GM18951 (cell line): Measurements from ENCODE around the gene SLC16A13.
"Not testable (repeated sequence)": the region's sequence is repeated elsewhere in the genome, so short reads cannot be mapped to it uniquely, and the experiment has no call there.

Experiments
- POLR2A ChIP-seq: IDR thresholded peaks from 4 replicates; pipeline ENCODE4 v1.6.1; 2011; ENCODE audit warnings: mild to moderate bottlenecking; ENCODE audit not compliant: insufficient read length, insufficient read depth; ENCODE audit errors: extremely low read depth
- in situ Hi-C: fragments of 300-500 bp; cut with MboI; formaldehyde crosslinking; loops from one replicate; pipeline ENCODE4 v1.12.0; 2022; ENCODE audit warnings: low sequenced_read_pairs, mixed read lengths, inconsistent platforms; ENCODE audit not compliant: unreplicated experiment

Gene SLC16A13

GRCh38 chr17:7072406-7072805 is 36.6 kb downstream of the SLC16A13 start:
- no peak for TF ChIP-seq POLR2A
- in situ Hi-C loops, result no loop called here

DNA sequence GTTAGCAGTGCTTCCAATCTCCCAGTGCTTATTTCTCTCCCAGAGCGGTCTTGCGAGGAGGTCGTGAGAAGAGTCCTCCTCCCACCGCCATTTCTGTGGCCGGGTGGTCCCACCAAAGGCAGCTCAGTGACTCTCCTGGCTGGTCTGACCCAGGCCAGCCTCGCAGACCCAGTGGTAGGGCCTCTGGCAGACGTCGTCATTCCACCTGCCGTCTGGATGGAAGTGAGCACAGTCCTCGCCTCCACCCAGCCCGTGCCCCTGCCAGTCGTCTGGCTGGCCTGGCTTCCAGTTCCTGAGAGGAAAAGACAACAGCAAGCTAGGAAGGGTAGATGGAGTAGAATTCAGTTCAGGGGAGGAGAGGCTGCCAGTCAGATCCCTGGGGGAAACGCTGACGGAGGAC is 39.1 kb downstream of the SLC16A13 start:
- in situ Hi-C loops, result no loop called here
- no peak for TF ChIP-seq POLR2A

DNA sequence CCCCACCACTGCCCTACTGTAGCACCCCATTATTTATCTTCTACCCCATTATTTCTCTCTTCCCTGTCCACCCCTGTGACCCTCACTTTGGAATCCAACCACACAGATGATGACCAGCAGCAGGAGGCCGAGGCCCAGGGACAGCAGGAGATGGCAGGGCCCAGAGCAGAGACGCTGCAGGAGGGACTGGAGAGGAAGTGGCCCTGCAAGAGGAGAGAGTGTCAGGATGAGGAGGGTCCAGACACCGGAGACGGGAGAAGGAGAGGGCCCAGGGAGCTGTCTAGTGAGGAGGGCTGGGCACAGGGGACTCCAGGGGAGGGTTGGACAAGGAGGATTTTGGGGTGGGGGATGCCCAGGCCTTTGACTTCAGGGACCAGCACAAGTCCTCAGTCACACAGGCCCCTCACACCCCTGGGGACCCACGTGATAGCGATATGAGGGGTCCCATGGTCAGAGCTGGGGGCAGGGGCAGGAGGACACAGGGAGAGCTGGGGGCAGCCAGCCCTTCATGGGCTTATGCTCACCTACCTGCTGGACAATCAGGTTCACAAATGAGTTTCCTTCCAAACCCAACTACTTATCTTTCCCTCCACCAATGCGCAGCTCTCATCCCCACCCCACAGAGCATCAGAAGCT is 42.2 kb downstream of the SLC16A13 start:
- in situ Hi-C loops, result no loop called here

DNA sequence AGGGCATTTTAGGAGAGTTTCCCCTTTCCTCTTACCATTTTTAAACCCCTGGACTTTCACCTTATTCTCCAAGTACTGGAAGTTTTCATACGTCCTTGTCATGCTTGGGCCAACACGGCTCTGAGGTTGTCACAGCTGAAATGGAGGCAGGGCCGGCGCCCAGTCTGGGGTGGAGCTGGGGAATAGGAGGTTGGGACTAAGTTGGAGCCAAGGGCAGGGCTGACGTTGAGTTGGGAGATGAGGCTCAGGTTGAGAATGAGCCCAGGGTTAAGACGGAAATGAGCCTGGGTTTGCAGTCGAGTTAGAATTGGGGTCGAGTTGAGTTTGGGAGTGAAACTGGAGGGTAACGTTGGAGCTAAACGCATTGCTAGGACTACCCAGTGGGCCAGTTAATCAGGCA is 42.9 kb downstream of the SLC16A13 start:
- TF ChIP-seq POLR2A, result no peak

More for the DNA sequence above, 42.2 kb downstream of the SLC16A13 start:
- TF ChIP-seq POLR2A, result no peak

GRCh38 chr17:7079581-7080455 is 44.0 kb downstream of the SLC16A13 start, which contains the start of gene CLEC10A:
Gene CLEC10A, minus strand, starts transcription at chr17:7080251. Its CDS starts 1,439 bp downstream, at chr17:7078812.
- in situ Hi-C loops, result no loop called here
- no peak for TF ChIP-seq POLR2A

More for the DNA sequence above, 42.9 kb downstream of the SLC16A13 start:
- in situ Hi-C loops, result no loop called here

GRCh38 chr17:7080456-7081041 is 44.7 kb downstream of the SLC16A13 start:
- in situ Hi-C loops, result no loop called here
- TF ChIP-seq POLR2A, result no peak

DNA sequence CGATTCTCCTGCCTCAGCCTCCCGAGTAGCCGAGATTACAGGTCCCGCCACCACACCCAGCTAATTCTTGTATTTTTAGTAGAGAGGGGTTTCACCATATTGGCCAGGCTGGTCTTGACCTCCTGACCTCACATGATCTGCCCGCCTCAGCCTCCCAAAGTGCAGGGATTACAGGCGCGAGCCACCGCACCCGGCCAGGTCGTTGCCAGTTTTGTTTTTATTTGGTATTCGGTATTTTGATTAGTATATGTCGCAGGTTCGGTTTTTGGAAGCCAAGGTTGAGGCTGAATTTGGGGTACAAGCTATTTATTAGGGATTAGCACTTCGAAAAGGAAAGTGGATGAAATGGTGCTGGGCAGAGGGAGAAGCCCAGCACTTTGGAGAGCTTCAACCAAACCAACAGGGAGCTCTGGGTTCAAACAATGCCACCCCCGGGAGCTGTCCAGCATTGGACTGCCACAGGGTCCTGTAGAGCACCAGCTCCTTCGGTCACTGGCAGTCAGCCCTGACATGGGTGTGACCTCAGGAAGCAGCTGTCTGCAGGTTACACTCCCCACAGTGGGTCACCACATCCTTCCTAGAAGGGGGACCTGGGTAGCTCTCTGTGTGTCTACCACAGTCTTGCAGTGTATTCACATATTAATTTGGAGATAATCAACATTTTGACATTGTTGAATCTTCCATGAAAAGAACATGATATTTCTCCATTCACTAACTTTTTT is 45.7 kb downstream of the SLC16A13 start:
- TF ChIP-seq POLR2A, result no peak
- in situ Hi-C loops, result no loop called here

DNA sequence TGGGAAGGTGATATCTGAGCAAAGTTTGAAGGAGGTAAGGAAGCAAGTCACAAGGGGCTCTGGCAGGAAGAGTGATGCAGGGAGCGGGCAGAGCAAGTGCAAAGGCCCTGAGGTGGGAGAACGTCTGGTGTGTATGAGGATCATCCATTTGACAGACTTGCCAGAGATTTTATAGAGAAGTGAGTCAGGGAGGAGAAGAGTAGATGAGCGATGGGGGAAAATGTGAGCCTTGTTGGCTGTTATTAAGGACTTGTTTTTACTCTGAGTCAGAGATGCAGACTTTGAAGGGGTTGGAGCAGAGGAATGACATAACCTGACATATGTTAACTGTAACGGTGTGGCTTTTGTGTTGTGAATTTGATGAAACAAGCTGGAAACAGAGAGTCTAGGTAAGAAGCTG is 47.8 kb downstream of the SLC16A13 start:
- TF ChIP-seq POLR2A, result no peak

GRCh38 chr17:7084088-7084487 is 48.3 kb downstream of the SLC16A13 start:
- in situ Hi-C loops, result no loop called here

More for the DNA sequence above, 47.8 kb downstream of the SLC16A13 start:
- in situ Hi-C loops, result no loop called here

GRCh38 chr17:7088442-7088841 is 52.6 kb downstream of the SLC16A13 start:
- in situ Hi-C loops, result not testable (repeated sequence)

More at GRCh38 chr17:7084088-7084487, 48.3 kb downstream of the SLC16A13 start:
- no peak for TF ChIP-seq POLR2A

- in situ Hi-C loops, result not testable (repeated sequence)
These were observed 53.8 kb downstream of the SLC16A13 start for GRCh38 chr17:7089570-7089969.
